HG03025 (cell line): ENCODE data around the gene HSPBP1.

Source experiments
- ATAC-seq: cut with Tn5 transposase; IDR thresholded peaks from one replicate; pipeline ENCODE4 v1.9.1; 2021; ENCODE audit warnings: mild to moderate bottlenecking, moderate library complexity; ENCODE audit not compliant: unreplicated experiment, low FRiP score

The HSPBP1 gene

DNA sequence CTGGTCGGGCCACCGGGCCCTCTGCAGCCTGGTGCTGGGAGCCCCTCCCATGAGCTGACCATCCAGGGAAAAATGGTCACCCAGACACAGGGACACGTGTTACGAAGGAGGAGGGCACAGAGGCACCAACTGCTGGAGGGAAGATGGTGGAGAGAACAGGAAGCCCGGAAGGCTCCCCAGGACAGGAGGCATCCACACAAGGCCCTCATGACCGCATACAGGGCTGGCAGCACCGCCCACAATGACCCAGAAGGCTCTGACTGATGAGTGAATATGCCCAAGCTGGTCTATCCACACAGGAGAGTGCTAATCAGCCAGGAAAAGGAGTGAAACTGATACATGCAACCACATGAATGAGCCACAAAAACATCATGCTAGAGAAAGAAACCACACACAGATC is 37.4 kb downstream of the HSPBP1 start:
- ATAC-seq, result no peak

DNA sequence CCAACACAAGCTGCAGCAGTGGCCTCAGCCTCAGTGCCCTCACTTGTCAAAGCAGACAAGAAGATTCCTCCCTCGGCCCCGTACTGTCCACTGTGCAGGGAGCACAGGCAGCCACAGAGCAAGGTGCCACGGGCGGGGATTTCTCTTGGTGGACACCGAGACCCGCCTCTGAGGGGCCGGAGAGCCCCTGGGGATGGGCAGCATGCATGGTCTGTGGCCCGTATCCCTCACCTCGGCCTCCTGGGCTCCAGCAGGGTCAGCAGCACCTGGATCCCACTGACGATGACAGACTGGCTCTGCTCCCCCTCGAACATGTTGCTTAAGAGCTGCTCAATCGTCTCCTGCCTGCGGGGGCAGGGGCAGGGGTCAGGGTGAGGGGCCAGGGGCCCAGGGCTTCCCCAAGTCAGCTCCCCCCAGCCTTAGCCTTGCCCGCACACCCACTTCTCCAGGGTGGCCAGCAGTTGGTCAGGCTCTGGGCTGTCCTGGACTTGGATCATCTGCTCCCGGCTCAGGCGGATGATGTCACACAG is 37.9 kb downstream of the HSPBP1 start:
- no peak for ATAC-seq

DNA sequence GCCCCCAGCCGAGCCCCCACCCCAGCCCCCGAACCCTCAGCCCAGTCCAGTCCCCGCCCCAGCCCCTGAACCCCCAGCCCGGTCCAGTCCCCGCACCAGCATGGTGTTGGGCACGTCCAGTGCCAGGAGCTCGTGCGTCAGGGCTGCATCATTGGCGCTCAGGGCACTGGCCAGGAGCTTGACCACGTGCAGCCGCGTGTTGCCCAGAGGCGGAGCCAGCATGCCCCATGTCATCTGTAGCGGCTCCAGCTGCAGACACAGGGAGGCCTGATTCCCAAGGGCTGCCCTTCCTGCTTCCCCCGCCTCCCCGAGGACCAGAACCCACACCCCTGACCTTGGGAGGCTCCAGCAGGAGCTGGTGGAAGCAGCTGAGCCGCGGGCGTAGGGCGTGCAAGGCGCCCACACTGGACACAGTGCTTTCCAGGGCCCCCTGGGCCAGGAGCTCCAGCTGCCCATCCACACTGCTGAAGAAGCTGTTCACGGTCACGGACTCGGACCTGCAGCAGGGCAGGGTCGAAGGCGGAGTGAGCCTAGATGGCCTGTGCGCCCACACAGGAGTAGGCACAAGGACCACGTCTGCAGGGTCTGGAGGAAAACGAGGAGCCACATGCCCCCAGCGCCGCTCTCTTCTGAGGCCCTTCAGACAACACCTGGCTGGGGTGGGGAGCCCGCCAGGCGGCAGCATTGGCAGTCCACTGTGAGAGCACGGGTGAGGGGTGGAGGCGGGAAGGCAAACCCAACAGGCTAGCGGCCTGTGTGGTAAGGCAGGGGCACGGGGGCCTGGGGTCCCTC is 38.6 kb downstream of the HSPBP1 start:
- ATAC-seq, result no peak

DNA sequence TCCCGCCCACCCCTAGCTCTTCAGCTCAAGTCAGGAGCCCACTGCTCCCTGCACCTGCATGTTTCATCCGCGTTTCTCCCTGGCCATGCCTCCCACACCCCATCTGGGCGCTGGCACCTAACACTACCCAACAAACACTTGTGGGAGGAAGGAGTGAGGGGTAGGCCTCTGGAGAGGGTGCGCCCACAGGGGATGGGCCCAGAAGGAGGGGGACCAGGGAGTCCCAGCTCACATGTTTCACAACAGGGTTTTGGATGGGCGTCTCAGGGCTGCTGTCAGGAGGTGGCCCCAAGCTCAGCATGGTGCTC is 39.2 kb downstream of the HSPBP1 start:
- ATAC-seq, result no peak

DNA sequence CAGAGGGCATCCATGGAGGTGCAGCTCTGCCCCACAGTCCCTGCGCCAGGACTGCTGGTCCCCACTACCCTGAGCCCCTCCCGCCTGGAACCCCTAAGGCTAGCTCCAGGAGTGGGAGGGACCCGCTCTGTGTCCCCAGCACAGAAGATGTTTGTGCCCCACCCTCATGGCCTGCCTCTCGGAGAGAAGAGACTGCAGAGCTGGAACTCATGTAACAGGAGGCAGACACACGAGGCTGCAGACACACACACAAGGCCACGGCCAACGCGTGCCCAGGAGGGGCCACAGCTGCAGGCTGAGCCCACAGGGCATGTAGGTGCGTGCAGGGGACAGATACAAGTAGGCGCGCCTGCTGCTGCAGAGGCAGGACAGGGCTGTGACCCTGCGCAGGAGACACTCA is 40.9 kb downstream of the HSPBP1 start:
- ATAC-seq, result no peak

DNA sequence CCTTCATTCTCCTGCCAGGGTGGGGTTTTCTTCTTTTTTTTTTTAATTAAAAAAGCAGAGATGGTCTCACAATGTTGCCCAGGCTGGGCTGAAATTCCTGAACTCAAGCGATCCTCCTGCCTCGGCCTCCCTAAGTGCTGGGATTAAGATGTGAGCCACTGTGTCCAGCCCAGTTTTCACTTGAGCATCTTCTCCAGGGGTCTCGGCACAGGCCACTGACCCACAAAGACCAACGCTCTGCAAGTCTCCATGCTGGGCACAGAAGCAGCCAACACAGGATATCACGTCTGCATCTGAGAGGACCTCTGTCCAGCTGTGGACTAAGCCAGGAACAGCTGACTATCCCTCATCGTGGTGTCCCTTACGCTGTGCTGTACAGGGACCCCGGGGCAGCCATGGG is 41.9 kb downstream of the HSPBP1 start:
- ATAC-seq, result no peak

DNA sequence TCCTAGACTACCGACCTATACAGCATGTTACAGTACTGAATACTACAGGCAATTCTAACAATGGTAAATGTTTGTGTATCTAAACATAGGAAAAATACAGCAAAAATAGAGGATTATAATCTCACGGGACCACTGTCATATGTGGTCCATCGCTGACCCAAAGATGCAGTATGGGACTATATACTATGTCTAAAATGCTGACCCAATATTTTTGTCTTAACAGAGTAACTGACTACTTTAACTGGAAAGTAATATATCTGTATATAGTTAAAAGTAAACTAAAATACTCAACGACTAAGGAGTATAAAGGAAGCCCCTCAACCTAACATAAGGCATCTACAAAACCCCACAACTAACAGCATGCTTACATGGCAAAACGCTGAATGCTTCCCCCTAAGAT is 46.9 kb downstream of the HSPBP1 start:
- no peak for ATAC-seq

DNA sequence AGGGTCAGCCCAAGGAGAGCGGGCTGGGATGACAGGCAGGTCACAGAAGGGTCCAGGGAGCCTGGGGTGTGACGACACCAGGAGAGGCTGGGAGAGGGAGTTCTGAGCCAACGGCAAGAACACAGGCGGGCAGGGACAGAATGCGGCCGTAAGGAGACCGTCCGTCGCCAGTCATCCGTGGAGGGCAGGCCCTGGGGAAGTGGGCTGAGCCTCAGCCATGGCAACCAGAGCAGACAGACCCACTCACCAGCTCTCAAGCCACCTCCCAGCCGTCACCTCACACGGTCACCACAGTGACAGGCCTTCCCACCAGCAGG is 47.7 kb downstream of the HSPBP1 start:
- no peak for ATAC-seq

DNA sequence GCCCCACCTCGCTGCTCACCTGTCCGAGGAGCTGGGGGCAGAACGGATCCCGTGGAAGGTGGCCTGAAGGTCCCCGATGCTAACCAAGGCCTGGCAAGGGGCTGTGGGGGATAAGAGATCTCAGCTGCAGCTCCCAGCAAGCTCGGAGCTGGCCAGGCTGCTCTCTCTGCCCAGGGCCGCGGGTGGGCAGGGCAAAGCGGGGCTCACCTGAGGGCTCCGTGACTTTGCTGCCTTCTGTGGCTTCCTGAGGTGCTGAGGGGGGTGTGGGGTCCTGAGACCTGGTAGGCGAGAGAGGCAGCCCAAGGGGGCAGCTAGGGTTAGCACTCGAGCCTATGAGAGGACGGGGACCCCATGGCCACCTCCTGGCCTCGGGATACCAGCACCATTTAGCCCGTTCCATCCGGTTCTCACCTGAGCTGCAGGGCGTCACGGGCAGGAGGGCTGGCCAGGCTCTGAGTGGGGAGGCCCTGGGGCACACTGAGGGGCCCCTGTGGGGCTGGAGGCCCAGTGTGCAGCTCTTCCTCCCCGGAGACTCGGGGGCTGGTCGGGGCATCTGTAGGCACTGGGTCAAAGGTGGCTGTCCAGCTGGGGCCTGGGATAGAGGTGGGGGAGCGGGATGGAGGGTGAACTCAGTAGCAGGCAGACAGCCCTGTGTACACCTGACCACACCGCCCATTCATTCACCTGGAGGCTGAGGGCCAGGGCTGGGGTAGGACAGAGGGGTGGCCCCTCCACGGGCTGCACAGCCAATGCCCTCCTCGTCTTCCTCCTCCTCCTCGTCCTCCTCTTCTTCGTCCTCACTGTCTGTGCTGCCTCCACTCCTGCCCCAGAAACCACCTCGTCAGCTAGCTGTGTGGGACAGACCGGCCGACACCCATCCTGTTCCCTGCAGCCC is 48.3 kb downstream of the HSPBP1 start:
- no peak for ATAC-seq

DNA sequence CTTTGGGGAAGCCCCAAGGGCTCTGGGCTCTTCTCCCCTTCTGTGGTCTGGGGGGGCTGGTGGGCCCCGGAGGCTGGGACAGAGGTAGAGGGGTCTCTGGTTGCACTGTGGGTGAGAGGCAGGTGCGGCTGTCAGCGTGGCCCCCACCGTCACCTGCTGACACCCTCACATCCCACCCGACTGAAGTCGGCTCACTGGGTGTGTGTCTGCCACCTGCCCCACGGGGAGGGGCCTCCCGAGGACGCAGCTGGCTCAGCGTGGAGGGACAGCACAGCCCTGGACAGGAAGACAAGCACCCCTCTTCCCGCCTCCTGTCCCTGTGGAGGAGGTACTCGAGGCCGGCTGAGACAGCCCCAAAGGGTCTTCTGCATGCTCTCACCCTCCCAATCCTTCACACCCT is 49.1 kb downstream of the HSPBP1 start:
- no peak for ATAC-seq

DNA sequence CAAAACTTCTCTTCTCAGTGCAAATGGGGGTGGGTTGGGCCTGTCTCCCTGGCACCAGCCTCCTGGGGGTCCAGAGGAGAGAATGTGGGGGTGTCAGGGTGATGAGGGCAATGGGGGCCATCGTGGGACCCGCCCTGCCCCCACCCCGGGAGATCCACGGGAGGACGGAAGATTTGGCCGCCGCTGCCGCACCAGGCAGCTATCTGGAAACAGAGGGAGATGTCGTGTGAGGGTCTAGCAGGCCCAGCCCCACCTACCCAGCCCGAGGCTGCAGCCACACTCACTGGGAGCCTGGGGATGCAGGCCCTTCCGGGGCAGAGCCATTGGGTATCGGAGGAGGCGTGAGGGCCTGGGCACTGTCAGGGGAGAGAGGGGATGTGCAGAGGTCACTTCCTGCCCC is 49.6 kb downstream of the HSPBP1 start:
- no peak for ATAC-seq

DNA sequence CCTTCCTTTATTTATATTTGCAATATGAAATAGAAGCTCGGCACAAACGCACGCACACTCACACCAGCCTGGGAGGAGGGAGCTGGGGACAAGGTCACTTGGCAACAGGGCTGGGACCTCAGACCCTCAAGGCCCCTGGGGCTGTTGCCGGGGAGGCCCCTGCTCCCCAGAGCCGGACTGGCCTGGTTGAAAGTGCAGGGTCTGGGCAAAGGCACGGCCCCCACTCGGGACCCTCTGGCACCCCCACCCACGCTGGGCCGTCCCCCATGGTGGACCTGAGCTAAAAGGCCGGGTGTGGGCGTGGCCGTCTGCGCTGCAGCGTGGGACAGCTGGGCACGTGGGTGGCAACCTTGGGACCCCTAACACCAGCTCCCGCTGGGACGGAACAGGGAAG is 50.1 kb downstream of the HSPBP1 start:
- ATAC-seq, result no peak

DNA sequence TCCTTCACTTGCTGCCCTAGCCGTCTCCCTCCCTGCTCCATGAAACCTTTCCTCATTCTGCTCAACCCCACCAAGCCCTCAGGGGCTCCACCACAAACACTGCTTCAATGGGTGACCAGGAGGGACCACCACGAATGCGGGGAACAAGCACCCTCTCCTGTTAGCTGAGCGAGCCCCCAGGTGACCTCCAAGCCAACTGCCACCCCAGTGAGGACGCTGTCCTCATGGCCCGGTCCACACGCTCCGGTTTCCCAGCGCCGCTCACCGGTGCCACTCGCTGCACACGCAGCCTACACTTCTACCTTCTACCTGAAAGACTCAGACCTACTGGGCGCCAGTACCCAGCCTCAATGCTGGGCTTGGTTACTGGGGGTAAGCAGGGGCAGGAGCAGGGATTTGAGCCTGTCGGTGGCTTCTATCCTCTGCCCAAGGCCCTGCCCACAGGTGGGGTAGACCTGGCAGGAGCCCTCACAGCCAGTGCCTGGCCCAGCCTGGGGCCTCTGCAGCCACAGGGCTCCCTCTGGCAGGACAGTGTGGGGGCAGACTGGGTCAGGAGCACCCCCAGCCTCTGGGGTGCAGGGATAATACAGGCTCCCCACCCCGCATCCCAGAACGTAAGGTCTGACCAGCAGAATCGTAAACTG is 50.6 kb downstream of the HSPBP1 start:
- ATAC-seq, result no peak

DNA sequence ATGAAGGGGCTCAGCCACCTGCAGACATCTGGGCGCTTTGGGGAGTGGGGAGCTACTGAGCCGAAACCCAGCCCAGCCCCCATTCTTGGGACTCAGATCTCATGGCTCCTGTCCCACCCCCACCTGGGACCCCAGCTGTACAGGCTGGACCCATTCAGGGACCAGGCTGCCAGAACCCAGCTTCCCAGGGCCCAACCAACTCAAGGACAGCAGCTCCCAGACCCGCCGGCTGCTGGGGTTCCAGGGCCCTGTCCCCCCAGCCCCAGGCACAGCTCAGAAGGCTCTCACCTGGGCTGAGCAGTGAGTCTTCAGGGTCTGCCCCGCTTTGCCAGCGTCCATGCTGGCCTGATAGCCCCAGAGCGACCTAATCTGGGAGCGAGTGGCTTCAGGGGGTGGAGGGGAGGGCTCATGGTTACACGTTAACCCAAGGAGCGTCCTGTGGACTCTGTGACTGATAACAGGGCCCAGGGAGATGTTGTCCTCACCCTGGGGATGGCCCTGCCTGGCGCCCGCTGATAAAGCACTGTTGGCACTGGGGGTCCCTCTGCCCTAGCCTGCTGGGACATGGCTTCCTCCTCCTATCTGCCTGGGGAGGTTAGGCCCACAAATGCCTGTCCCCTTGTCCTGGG is 51.4 kb downstream of the HSPBP1 start, which contains the start of gene TMEM86B:
TMEM86B (minus strand) TSS at position 361 of the 629 bp plus-strand sequence; CDS start at position 339, 22 bp downstream.
- no peak for ATAC-seq

DNA sequence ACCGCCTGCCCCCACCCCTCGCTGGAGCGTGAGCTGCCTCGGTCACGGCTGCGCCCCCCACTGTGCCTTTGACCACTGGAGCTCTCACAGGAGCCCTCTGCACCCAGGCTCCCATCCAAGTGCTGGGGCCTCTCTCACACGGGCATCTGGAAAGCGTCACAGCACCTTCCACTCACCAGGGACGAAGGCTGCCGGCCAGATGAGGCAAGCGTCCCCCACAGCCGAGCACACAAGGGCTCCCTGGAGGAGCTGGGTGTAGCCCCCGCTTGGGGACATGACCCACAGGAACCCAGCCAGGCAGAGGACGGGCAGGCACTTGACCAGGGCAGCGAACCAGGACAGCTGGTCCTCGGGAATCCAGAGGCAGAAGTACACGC is 51.9 kb downstream of the HSPBP1 start:
- no peak for ATAC-seq

DNA sequence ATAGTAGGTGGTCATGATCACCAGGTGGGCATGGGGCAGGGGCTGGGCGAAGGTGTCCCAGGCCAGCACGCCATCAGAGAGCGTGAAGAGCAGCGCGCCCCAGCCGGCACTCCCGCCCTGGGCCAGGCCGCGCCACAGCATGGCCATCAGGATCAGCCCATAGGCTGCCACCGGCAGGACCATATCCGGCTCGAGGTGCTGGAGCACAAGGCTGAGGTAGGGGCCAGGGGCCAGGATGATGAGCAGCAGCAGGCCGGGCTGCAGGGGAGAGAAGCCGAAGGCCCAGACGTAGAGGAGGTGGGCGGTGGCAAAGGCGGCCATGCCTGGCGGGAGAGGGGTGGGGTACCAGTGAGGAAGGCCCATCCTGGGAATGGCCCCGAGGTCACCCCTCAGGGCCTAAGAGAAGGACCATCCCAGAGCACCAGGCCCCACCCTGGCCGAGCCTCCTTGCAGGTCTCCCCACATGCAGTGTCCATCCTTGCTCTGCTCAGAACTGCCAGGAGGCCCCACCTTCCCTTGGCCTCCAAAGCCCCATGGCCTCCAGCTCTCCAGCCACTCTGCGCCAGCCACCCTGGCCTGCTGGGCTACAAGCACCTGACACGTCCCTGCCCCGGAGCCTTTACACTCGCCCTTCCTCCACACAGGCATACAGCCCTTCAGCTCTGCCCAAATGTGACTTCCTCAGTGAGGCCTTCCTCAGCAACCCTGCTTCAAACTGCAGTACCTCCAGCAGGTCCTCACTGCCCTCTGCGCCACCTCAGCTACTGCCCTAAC is 52.5 kb downstream of the HSPBP1 start:
- ATAC-seq, result no peak

DNA sequence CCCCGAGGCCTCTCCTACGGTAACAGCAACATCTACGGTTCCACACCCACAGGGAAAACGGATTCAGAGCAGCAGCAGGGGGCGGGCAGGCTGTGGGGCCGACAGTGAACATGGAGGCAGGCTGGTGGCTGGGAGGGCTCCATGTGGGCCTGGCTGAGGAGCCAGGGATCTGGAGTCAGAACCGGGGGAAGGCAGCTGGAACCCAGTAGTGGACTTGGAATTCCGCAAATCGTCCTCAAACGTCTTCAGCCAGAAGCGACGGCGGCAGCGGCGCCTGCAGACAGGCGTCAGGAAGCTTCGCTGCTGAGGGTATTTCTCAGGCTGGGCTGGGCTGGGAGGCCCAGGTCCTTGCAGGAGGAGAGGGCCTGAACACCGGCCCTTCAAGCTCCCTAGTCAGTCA is 53.1 kb downstream of the HSPBP1 start:
- ATAC-seq, result no peak

DNA sequence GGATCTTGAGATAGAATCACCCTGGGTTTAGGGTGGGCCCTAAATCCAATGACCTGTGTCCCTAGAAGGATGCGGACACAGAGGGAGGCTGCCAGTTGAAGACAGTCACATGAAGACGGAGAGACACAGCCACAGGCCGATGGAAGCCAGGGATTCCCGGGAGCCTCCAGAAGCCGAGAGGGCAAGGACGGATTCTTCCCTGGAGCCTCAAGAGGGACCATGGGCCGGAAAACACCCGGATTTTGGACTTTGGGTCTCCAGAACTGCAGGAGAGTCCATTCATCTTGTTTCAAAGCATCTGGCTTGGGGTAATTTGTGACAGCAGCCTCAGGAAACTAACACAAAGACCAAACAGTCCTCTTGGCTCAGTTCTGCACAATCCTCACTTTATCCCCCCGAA is 53.6 kb downstream of the HSPBP1 start:
- ATAC-seq, result no peak

DNA sequence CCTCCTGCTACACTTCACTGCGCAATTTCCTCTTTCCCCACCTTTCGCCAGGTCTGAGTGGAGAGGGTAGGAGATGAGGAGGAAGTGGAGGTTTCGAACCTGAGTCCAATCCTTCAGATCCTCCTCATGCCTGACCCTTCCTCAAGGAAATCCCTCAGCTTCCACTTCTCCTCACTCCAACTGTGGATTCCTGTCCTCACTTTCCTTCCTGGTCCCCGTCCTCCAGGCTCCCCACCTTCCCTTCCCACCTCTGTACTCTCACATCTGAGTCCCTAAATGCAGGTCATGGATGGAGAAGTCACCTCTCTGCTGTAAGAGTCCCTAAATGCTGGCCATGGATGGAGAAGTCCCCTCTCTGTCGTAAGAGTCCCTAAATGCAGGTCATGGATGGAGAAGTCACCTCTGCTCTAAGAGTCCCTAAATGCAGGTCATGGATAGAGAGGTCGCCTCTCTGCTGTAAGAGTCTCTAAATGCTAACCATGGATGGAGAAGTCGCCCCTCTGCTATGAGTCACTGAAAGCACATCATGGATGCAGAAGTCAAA is 54.4 kb downstream of the HSPBP1 start:
- ATAC-seq, result no peak
